Testis (tissue), 3 donors: Measurements from ENCODE around the gene SEPTIN5. TPM values are rescaled to one million over a fixed set of nuclear protein-coding genes. Genes with fewer than 3 reads are reported as not detected.

ENCODE experiments used
- DNase-seq: peaks from one replicate; pipeline ENCODE4 v3.0.0-alpha.2; 2019
- H3K27ac ChIP-seq, 2 donors: fragments of 200-600 bp; sonication (generic); one replicate each; pipeline ENCODE4 v1.5.1; 2019
- H3K27me3 ChIP-seq: fragments of 200-600 bp; sonication (generic); one replicate; pipeline ENCODE4 v1.5.1; 2019
- H3K36me3 ChIP-seq: fragments of 200-600 bp; sonication (generic); one replicate; pipeline ENCODE4 v1.5.1; 2017; ENCODE audit warnings: low read depth; ENCODE audit errors: missing control alignments
- H3K4me1 ChIP-seq: fragments of 200-600 bp; sonication (generic); one replicate; pipeline ENCODE4 v1.5.1; 2019
- H3K4me3 ChIP-seq, 2 donors: fragments of 200-600 bp; sonication (generic); one replicate each; pipeline ENCODE4 v1.5.1; 2017 to 2019
- H3K9me3 ChIP-seq: fragments of 200-600 bp; sonication (generic); one replicate; pipeline ENCODE4 v1.5.1; 2017
- POLR2A ChIP-seq: fragments of 450-650 bp; IDR thresholded peaks from one replicate; pipeline ENCODE4 v1.6.1; 2017; ENCODE audit warnings: antibody characterized with exemption, mild to moderate bottlenecking, moderate library complexity
- WGBS, 2 donors: methylation state at CpG; one replicate each; pipeline ENCODE4 v1.1.5; 2018; 5-methylcytosine and 5-hydroxymethylcytosine counted together
- intact Hi-C: fragments of 100-400 bp; cut with DNase I; formaldehyde crosslinking; loops from one replicate; pipeline ENCODE4 v1.15.1; 2023; ENCODE audit warnings: low total_unique reads
- polyA plus RNA-seq: library from polyadenylated mRNA; stranded (reverse); fragments of 350-450 nt; fragmentation: Illumina TruSeq; extraction: RNeasy Lipid Tissue Mini Kit (QIAGEN cat#74804); gene quantifications from one replicate; pipeline ENCODE4 v1.2.3, GENCODE V29; 2014; ENCODE audit warnings: low read depth, low replicate concordance; ENCODE audit not compliant: insufficient read depth
- total RNA-seq, 2 donors: library from RNA; depleted of rRNA; stranded (reverse); fragments of >200 nt; gene quantifications; one replicate each; pipeline ENCODE4 v1.2.3, GENCODE V29; 2016
- TF ChIP-seq, protein P1 (sequence below), 3 experiments: fragments of 450-650 bp in 2 of 3; fragments of 200-600 bp in 1 of 3; sonication (generic) in 1 of 3; IDR thresholded peaks; one replicate each; pipeline ENCODE4 v1.5.1; 2016 to 2019; ENCODE audit warnings: antibody characterized with exemption in 3 of 3, mild to moderate bottlenecking in 2 of 3, moderate library complexity in 1 of 3

Gene SEPTIN5
- total and polyA plus RNA-seq, 3 donors from 2014 or later: 33.9 to 89.3 (median 68.9) TPM

DNA sequence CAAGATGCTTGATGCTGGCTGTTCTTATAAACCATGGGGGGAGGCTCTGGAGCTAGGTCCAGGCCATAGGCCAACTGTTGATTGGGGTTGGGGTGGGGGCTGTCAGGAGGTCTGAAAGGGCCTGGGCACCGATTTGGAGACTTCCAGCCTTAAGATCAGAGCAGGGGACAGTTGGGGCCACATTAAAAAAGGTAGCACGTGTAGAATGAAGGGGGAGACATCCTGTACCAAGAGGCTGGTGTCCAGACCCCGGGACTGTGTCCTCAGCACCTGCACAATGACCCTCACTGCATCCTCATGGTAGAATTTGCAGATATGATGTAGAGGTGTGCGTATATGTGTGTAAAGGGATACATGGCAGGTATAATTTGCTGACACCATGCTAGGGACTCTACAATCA is 33.8 kb downstream of the SEPTIN5 start:
- DNase-seq: no peak
- H3K36me3 ChIP-seq: no peaks in the 10 kb centered on the region
- H3K4me1 ChIP-seq: no peaks in the 10 kb centered on the region
- no peak overlapping the region for H3K27ac ChIP-seq
- no peaks in the 10 kb centered on the region for H3K27me3 ChIP-seq
- intact Hi-C loops: no loop called here
- no peak overlapping the region for H3K4me3 ChIP-seq
- H3K9me3 ChIP-seq: no peaks in the 10 kb centered on the region
- TF ChIP-seq, protein P1, sequence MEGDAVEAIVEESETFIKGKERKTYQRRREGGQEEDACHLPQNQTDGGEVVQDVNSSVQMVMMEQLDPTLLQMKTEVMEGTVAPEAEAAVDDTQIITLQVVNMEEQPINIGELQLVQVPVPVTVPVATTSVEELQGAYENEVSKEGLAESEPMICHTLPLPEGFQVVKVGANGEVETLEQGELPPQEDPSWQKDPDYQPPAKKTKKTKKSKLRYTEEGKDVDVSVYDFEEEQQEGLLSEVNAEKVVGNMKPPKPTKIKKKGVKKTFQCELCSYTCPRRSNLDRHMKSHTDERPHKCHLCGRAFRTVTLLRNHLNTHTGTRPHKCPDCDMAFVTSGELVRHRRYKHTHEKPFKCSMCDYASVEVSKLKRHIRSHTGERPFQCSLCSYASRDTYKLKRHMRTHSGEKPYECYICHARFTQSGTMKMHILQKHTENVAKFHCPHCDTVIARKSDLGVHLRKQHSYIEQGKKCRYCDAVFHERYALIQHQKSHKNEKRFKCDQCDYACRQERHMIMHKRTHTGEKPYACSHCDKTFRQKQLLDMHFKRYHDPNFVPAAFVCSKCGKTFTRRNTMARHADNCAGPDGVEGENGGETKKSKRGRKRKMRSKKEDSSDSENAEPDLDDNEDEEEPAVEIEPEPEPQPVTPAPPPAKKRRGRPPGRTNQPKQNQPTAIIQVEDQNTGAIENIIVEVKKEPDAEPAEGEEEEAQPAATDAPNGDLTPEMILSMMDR (IDR thresholded peaks at IDR 0.05): no peak
- TF ChIP-seq POLR2A: no peak
- 83 to 85% methylated on average over 3 of the region's 4 CpGs for WGBS, 2 donors

DNA sequence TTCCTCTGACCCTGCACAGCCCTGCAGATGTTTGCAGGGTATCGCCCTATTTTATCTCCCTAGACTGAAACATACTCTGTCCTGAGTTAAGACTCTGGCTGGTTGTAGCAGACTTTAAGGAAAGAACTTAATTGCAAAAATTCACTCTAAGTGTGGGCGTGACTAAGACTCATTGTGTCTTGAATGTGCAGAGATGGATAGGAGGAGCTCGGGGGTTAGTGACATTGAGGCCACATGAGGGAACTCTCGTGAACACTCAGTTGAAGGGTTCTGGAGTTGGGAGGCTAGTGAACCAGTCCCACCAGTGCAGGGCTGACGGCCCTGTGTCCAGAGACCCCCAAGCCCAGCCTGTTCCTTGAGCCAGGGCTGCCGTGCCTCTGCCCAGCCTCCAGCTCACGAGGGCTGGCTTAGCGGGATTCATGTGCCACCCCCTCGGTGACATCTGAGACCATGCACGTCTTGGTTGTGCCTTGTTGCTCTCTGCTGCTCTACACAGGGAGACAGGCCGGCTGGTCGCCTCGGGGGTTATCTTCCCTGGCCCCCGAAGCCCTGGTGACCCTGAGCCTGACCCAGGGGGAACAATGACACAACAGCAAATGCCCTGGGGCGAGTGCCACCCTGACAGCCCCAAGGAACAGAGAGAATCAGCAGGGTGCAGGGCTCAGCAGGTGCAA is 34.8 kb downstream of the SEPTIN5 start:
- no peaks in the 10 kb centered on the region for H3K36me3 ChIP-seq
- no peak overlapping the region for H3K4me3 ChIP-seq
- no peak overlapping the region for H3K27ac ChIP-seq
- intact Hi-C loops: no loop called here
- DNase-seq: no peak
- TF ChIP-seq POLR2A: no peak
- TF ChIP-seq, protein P1 (IDR thresholded peaks at IDR 0.05): no peak
- WGBS, 2 donors: 76 to 77% methylated on average over 9 to 15 of the region's 15 CpGs
- H3K9me3 ChIP-seq: no peaks in the 10 kb centered on the region
- H3K4me1 ChIP-seq: no peaks in the 10 kb centered on the region
- H3K27me3 ChIP-seq: no peaks in the 10 kb centered on the region

DNA sequence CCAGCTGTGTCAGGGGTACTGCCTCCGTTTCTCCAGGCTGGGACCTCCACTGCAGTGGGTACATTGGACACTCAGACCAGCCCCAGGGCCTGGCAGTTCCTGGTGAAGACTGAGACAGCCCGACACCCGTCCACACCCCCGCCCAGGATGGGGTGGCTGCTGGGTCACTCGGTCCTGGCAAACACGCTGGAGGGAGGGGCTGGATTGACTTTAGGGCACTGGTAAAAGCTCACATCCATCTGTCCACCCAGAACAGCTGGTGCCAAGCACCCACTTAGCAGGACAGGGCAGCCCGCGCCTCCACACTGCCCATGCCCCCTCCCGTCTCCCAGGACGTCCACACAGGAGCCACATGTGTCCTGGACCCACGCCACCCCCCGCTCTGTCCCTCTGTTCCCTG is 35.6 kb downstream of the SEPTIN5 start:
- no peak for TF ChIP-seq POLR2A
- TF ChIP-seq, protein P1 (IDR thresholded peaks at IDR 0.05): no peak
- 86% methylated on average over 12 of the region's 12 CpGs; no CpG with 5 or more reads in 1 of the 2 donors for WGBS, 2 donors
- Histone ChIP-seq H3K4me3 (no peak overlapping the region), H3K36me3 (no peaks in the 10 kb centered on the region), H3K27me3 (no peaks in the 10 kb centered on the region), H3K4me1 (no peaks in the 10 kb centered on the region), H3K27ac (no peak overlapping the region), H3K9me3 (no peaks in the 10 kb centered on the region)
- intact Hi-C loops: no loop called here
- DNase-seq: no peak

DNA sequence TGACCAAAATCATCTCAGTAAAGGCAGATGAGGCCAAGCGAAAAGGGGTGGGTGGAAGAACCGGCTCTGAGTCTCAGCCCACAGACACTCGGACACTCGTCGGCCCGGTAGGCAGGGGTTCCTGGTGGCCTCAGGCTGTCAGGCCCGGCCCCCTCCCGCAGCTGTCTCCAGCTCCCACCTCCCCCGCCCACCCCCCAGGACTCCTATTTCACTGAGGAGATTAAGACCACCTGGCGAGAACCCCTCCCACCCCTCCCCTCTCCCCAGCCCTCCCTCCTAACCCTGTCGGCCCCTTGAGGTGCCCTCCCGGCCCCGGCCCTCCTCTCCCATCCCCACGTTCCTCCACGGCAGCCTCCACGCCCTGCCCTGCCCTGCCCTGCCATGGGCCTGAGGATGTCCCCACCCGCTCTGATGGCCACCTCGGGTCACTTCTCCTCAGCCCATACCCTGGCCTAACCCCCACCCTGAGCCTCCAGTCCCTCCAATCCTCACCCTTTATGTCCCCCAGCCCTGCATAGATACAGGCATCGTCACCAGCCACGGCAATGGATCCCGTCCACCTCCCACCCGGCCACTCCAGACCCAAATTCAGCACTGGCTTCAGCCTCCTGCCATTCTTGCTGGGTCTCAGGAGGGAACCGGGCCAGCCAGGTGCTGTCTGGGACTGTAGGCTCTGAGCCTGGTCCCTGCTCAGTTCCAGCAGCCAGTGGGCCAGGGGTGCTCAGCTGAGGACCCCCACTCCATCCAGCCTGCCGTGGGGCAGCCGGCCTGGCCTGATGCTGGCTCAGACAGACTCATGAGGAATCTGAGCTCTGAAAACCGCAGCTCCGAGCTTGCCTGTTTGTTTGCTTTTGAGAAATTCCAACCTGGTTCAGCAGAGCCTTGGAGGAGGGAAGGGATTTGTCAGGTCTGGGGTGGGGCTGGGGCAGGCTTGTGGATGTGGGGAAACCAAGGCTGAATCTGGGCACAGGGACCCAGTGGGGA is 36.5 kb downstream of the SEPTIN5 start:
- TF ChIP-seq, protein P1 (IDR thresholded peaks at IDR 0.05): no peak
- no peak for TF ChIP-seq POLR2A
- Histone ChIP-seq H3K27ac (no peak overlapping the region), H3K27me3 (no peaks in the 10 kb centered on the region), H3K4me3 (no peak overlapping the region), H3K4me1 (no peaks in the 10 kb centered on the region), H3K36me3 (no peaks in the 10 kb centered on the region), H3K9me3 (no peaks in the 10 kb centered on the region)
- DNase-seq: no peak
- intact Hi-C loops: no loop called here
- WGBS, 2 donors: 79 to 88% methylated on average over 15 to 27 of the region's 27 CpGs
